CD14-positive monocyte (primary cell): ENCODE measurements around the gene GPD1. TPM values are rescaled to one million over a fixed set of nuclear protein-coding genes. Genes with fewer than 3 reads are reported as not detected.

Experiments
- DNase-seq, 3 donors: peaks; one replicate each; pipeline ENCODE4 v3.0.0-alpha.2; 2011 to 2022
- H2AFZ ChIP-seq: 2 replicates; pipeline ENCODE4 v1.6.0; 2012; ENCODE audit warnings: mild to moderate bottlenecking, low read depth, low read length, inconsistent platforms; ENCODE audit not compliant: insufficient read depth, poor library complexity, severe bottlenecking
- H3K27ac ChIP-seq, 2 donors: 1 replicate in 1 of 2; 2 replicates in 1 of 2; pipeline ENCODE4 v1.5.1; 2012 to 2013; ENCODE audit warnings: low read length in 2 of 2, control low read depth in 1 of 2, inconsistent platforms in 1 of 2, low read depth in 1 of 2, mild to moderate bottlenecking in 1 of 2
- H3K27me3 ChIP-seq, 2 donors: one replicate each; pipeline versions ENCODE4 v1.6.0 to v1.6.1; 2011 to 2013; ENCODE audit warnings: low read length in 2 of 2; ENCODE audit not compliant: control insufficient read depth in 2 of 2, insufficient read depth in 2 of 2
- H3K36me3 ChIP-seq, 2 donors: replicated peaks in 1 of 2; 1 replicate in 1 of 2; 2 replicates in 1 of 2; pipeline versions ENCODE4 v1.5.1 to v1.6.1; 2012 to 2013; ENCODE audit warnings: low read length in 2 of 2, control low read depth in 1 of 2, inconsistent platforms in 1 of 2, mild to moderate bottlenecking in 1 of 2; ENCODE audit not compliant: insufficient read depth in 2 of 2, control insufficient read depth in 1 of 2
- H3K4me1 ChIP-seq, 2 donors: 1 replicate in 1 of 2; 2 replicates in 1 of 2; pipeline versions ENCODE4 v1.5.1 to v1.6.1; 2012 to 2013; ENCODE audit warnings: low read length in 2 of 2, control low read depth in 1 of 2, inconsistent platforms in 1 of 2, mild to moderate bottlenecking in 1 of 2, moderate library complexity in 1 of 2; ENCODE audit not compliant: insufficient read depth in 2 of 2, control insufficient read depth in 1 of 2
- H3K4me2 ChIP-seq: replicated peaks from 2 replicates; pipeline ENCODE3; 2012; ENCODE audit warnings: low read length, moderate library complexity, mild to moderate bottlenecking; ENCODE audit not compliant: poor library complexity, severe bottlenecking; ENCODE audit errors: extremely low read depth
- H3K4me3 ChIP-seq, 3 experiments: fragments of 200-600 bp in 1 of 3; sonication (generic) in 1 of 3; replicated peaks in 1 of 3; 1 replicate in 2 of 3; 2 replicates in 1 of 3; pipeline ENCODE4 v1.5.1; 2011 to 2013; ENCODE audit warnings: low read length in 3 of 3, mild to moderate bottlenecking in 3 of 3, control low read depth in 2 of 3, low read depth in 2 of 3, inconsistent platforms in 1 of 3, moderate library complexity in 1 of 3
- H3K79me2 ChIP-seq: 2 replicates; pipeline ENCODE4 v1.6.0; 2012; ENCODE audit warnings: mild to moderate bottlenecking, control low read depth, inconsistent platforms, low read length, moderate library complexity; ENCODE audit not compliant: insufficient read depth
- H3K9ac ChIP-seq: 2 replicates; pipeline ENCODE4 v1.6.0; 2017; ENCODE audit warnings: low read length, mild to moderate bottlenecking; ENCODE audit not compliant: insufficient read depth, poor library complexity, severe bottlenecking
- H3K9me3 ChIP-seq, 2 donors: replicated peaks in 1 of 2; 1 replicate in 1 of 2; 2 replicates in 1 of 2; pipeline versions ENCODE4 v1.5.1 to v1.6.1; 2012 to 2013; ENCODE audit warnings: low read length in 2 of 2, control low read depth in 1 of 2; ENCODE audit not compliant: control insufficient read depth in 1 of 2, insufficient read depth in 1 of 2
- H4K20me1 ChIP-seq: 2 replicates; pipeline ENCODE4 v1.6.0; 2012; ENCODE audit warnings: mild to moderate bottlenecking, low read length, control low read depth, moderate library complexity; ENCODE audit not compliant: insufficient read depth
- H3K27ac Mint-ChIP-seq, 7 donors: one replicate each; pipeline ENCODE4 v1.8.0; 2020; ENCODE audit warnings: mild to moderate bottlenecking in 7 of 7, mixed read lengths in 7 of 7, moderate library complexity in 6 of 7, inconsistent platforms in 2 of 7
- H3K27me3 Mint-ChIP-seq, 3 donors: one replicate each; pipeline ENCODE4 v1.8.0; 2021 to 2022; ENCODE audit warnings: low read depth in 3 of 3, mild to moderate bottlenecking in 3 of 3, mixed read lengths in 3 of 3, moderate library complexity in 3 of 3, inconsistent platforms in 1 of 3
- H3K36me3 Mint-ChIP-seq, 2 donors: one replicate each; pipeline ENCODE4 v1.8.0; 2020; ENCODE audit warnings: mixed read lengths in 2 of 2, inconsistent platforms in 1 of 2, mild to moderate bottlenecking in 1 of 2
- H3K4me1 Mint-ChIP-seq: one replicate; pipeline ENCODE4 v1.8.0; 2020; ENCODE audit warnings: mild to moderate bottlenecking, mixed read lengths
- H3K4me3 Mint-ChIP-seq, 2 donors: one replicate each; pipeline ENCODE4 v1.8.0; 2020; ENCODE audit warnings: mild to moderate bottlenecking in 2 of 2, mixed read lengths in 2 of 2, moderate library complexity in 1 of 2
- H3K9me3 Mint-ChIP-seq, 7 donors: one replicate each; pipeline ENCODE4 v1.8.0; 2020 to 2022; ENCODE audit warnings: mixed read lengths in 7 of 7, mild to moderate bottlenecking in 6 of 7, moderate library complexity in 6 of 7, inconsistent platforms in 2 of 7
- WGBS: methylation state at CpG from one replicate; pipeline ENCODE4 v1.1.5; 2013; ENCODE audit warnings: missing lambda C conversion rate; ENCODE audit not compliant: insufficient coverage; 5-methylcytosine and 5-hydroxymethylcytosine counted together
- intact Hi-C, 2 donors: fragments of 100-400 bp; cut with micrococcal nuclease; formaldehyde crosslinking; loops; one replicate each; pipeline versions ENCODE4 v1.15.0 to v1.15.1; 2023
- polyA plus RNA-seq, 3 donors: library from polyadenylated mRNA; depleted of rRNA in 1 of 3; unstranded in 2 of 3; stranded (reverse) in 1 of 3; fragments of 300-500 nt in 2 of 3; fragments of >200 nt in 1 of 3; fragmentation: Illumina TruSeq in 2 of 3; gene quantifications; 1 replicate in 2 of 3; 2 replicates in 1 of 3; pipeline ENCODE4 v1.2.3, GENCODE V29; 2012 to 2021
- TF ChIP-seq, protein P1 (sequence below): fragments of 200-600 bp; IDR thresholded peaks from one replicate; pipeline ENCODE4 v1.8.0; 2022; ENCODE audit warnings: antibody characterized with exemption, mild to moderate bottlenecking

GPD1 gene
- polyA plus RNA-seq, 3 donors = 0.08 TPM; not detected in 2

DNA sequence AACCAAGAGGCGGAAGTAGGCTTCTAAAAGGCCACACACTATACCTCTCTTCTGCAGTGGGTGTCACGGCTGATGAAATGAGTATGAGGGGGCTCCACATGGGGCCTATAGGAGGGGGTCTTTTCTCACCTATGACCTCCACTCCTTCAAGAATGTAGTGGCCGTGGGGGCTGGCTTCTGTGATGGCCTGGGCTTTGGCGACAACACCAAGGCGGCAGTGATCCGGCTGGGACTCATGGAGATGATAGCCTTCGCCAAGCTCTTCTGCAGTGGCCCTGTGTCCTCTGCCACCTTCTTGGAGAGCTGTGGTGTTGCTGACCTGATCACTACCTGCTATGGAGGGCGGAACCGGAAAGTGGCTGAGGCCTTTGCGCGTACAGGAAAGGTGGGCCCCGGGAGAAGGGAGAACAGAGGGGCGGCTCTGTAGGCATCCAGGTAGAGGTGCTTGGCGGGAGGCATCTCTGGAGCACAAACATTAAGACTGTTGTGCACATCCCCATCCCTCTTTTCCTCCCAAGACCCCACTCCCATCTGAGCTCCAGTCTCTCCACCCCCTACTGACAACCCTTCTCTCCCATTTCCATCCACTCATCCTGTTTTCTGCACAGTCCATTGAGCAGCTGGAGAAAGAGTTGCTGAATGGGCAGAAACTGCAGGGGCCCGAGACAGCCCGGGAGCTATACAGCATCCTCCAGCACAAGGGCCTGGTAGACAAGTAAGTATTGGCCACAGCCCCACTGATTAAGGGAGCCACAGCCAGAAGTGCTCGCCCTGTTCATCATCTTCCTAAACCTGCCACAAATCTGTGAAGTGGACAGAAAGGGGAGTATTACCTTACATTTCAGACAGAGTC, 3.8 kb downstream of the GPD1 start:
- H3K4me3 Mint-ChIP-seq = no peak overlapping the region

GRCh38 chr12:50109319-50109718, 5.5 kb downstream of the GPD1 start:
- Histone ChIP-seq H3K9ac (no peak overlapping the region), H3K9me3 (no peaks in the 10 kb centered on the region), H2AFZ (peak overlapping the region; percentile 75), H3K4me3 (no peak overlapping the region), H3K27me3 (no peaks in the 10 kb centered on the region), H4K20me1 (peaks cover 5% of the 10 kb centered on the region), H3K4me2 (no peak overlapping the region), H3K36me3 (no peaks in the 10 kb centered on the region), H3K79me2 (peaks cover 18% of the 10 kb centered on the region), H3K4me1 (peaks cover 16 to 23% of the 10 kb centered on the region in 2 donors), H3K27ac (no peak overlapping the region)
- peaks cover under 1 to 2% of the 10 kb centered on the region in 2 donors for H3K36me3 Mint-ChIP-seq
- DNase-seq = no peak
- no peak overlapping the region for H3K27ac Mint-ChIP-seq
- peaks cover 2 to 7% (median 5%) of the 10 kb centered on the region in 3 donors for H3K27me3 Mint-ChIP-seq
- H3K9me3 Mint-ChIP-seq = no peaks in the 10 kb centered on the region
- TF ChIP-seq, protein P1, sequence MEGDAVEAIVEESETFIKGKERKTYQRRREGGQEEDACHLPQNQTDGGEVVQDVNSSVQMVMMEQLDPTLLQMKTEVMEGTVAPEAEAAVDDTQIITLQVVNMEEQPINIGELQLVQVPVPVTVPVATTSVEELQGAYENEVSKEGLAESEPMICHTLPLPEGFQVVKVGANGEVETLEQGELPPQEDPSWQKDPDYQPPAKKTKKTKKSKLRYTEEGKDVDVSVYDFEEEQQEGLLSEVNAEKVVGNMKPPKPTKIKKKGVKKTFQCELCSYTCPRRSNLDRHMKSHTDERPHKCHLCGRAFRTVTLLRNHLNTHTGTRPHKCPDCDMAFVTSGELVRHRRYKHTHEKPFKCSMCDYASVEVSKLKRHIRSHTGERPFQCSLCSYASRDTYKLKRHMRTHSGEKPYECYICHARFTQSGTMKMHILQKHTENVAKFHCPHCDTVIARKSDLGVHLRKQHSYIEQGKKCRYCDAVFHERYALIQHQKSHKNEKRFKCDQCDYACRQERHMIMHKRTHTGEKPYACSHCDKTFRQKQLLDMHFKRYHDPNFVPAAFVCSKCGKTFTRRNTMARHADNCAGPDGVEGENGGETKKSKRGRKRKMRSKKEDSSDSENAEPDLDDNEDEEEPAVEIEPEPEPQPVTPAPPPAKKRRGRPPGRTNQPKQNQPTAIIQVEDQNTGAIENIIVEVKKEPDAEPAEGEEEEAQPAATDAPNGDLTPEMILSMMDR = no peak
- H3K4me1 Mint-ChIP-seq = peaks cover 22% of the 10 kb centered on the region
- intact Hi-C loops = no loop called here
- H3K4me3 Mint-ChIP-seq = no peak overlapping the region
- 100% methylated on average over 1 of the region's 3 CpGs for WGBS

More for the DNA sequence above, 3.8 kb downstream of the GPD1 start:
- Histone ChIP-seq H4K20me1 (no peaks in the 10 kb centered on the region), H3K27ac (no peak overlapping the region), H3K4me1 (peaks cover 6 to 15% of the 10 kb centered on the region in 2 donors), H3K36me3 (no peaks in the 10 kb centered on the region), H2AFZ (no peak overlapping the region), H3K9ac (no peak overlapping the region), H3K27me3 (no peaks in the 10 kb centered on the region), H3K4me2 (no peak overlapping the region), H3K9me3 (no peaks in the 10 kb centered on the region), H3K79me2 (peaks cover 2% of the 10 kb centered on the region), H3K4me3 (no peak overlapping the region)
- WGBS = 99% methylated on average over 9 of the region's 17 CpGs
- intact Hi-C loops = no loop called here
- Mint-ChIP-seq H3K36me3 (no peaks in the 10 kb centered on the region), H3K9me3 (peaks cover 0 to 2% (median 0%) of the 10 kb centered on the region in 7 donors), H3K27ac (peak overlapping the region in 1 of 7 donors; percentile 28), H3K27me3 (peaks cover 5 to 7% (median 5%) of the 10 kb centered on the region in 3 donors), H3K4me1 (peaks cover 13% of the 10 kb centered on the region)
- TF ChIP-seq, protein P1 = no peak
- no peak for DNase-seq
